ENCODE results near the gene ZNF559. TPM values are rescaled to one million over a fixed set of nuclear protein-coding genes. Genes with fewer than 3 reads are reported as not detected.
"Not testable (repeated sequence)": the region's sequence is repeated elsewhere in the genome, so short reads cannot be mapped to it uniquely, and the experiment has no call there.

ZNF559 gene
- 18.6 and 23.7 TPM in 2 replicates for total RNA-seq (2014; rRNA removed; shearing (Covaris generic))
- polyA plus RNA-seq (2014; cell fraction: nucleus; rRNA removed): 7.3 and 43.4 TPM in 2 replicates

GRCh38 chr19:9323919-9324583 is at the start of gene ZNF559:
Gene ZNF559, plus strand, starts transcription at chr19:9324179. Its CDS starts 14,371 bp downstream, at chr19:9338550.
- peak; percentile 87 for DNase-seq (ENCODE audit: extremely low read depth, low read depth)

GRCh38 chr19:9283485-9283884 is 40.5 kb upstream of the ZNF559 start:
- not testable (repeated sequence) for DNase-seq (ENCODE audit: extremely low read depth, low read depth)

- DNase-seq (ENCODE audit: extremely low read depth, low read depth): no peak
Observed at GRCh38 chr19:9289231-9289884, 34.6 kb upstream of the ZNF559 start.

- DNase-seq (ENCODE audit: extremely low read depth, low read depth): no peak
Observed at GRCh38 chr19:9295411-9295849, 28.5 kb upstream of the ZNF559 start.

- DNase-seq (ENCODE audit: extremely low read depth, low read depth): no peak
Observed at GRCh38 chr19:9296336-9296735, 27.6 kb upstream of the ZNF559 start.

- no peak for DNase-seq (ENCODE audit: extremely low read depth, low read depth)
Observed at GRCh38 chr19:9306443-9306842, 17.5 kb upstream of the ZNF559 start.

GRCh38 chr19:9308091-9308770 is 15.7 kb upstream of the ZNF559 start:
- no peak for DNase-seq (ENCODE audit: extremely low read depth, low read depth)

GRCh38 chr19:9309139-9309973 is 14.6 kb upstream of the ZNF559 start, which contains the start of gene ZNF699:
Gene ZNF699, minus strand, starts transcription at chr19:9309838. Its CDS starts 4,719 bp downstream, at chr19:9305119.
- peak; percentile 95 for DNase-seq (ENCODE audit: extremely low read depth, low read depth)

GRCh38 chr19:9309974-9310446 is 14.0 kb upstream of the ZNF559 start:
- peak; percentile 78 for DNase-seq (ENCODE audit: extremely low read depth, low read depth)

- no peak for DNase-seq (ENCODE audit: extremely low read depth, low read depth)
Observed at GRCh38 chr19:9313756-9314155, 10.2 kb upstream of the ZNF559 start.

- no peak for DNase-seq (ENCODE audit: extremely low read depth, low read depth)
Observed at GRCh38 chr19:9321338-9321737, 2.6 kb upstream of the ZNF559 start.

- not testable (repeated sequence) for DNase-seq (ENCODE audit: extremely low read depth, low read depth)
Observed at GRCh38 chr19:9321756-9322155, 2.2 kb upstream of the ZNF559 start.

GRCh38 chr19:9322201-9322600 is 1.8 kb upstream of the ZNF559 start:
- DNase-seq (ENCODE audit: extremely low read depth, low read depth): not testable (repeated sequence)

- DNase-seq (ENCODE audit: extremely low read depth, low read depth): peak; percentile 55
Observed at GRCh38 chr19:9323557-9323918, 441 bp upstream of the ZNF559 start.

- DNase-seq (ENCODE audit: extremely low read depth, low read depth): no peak
Observed at GRCh38 chr19:9324584-9324962, 594 bp downstream of the ZNF559 start.

- no peak for DNase-seq (ENCODE audit: extremely low read depth, low read depth)
Observed at GRCh38 chr19:9329999-9330398, 6.0 kb downstream of the ZNF559 start.

GRCh38 chr19:9342610-9343304 is 18.8 kb downstream of the ZNF559 start:
- no peak for DNase-seq (ENCODE audit: extremely low read depth, low read depth)

GRCh38 chr19:9345005-9345404 is 21.0 kb downstream of the ZNF559 start:
- no peak for DNase-seq (ENCODE audit: extremely low read depth, low read depth)

- DNase-seq (ENCODE audit: extremely low read depth, low read depth): no peak
Observed at GRCh38 chr19:9348253-9348652, 24.3 kb downstream of the ZNF559 start.

GRCh38 chr19:9348671-9349070 is 24.7 kb downstream of the ZNF559 start:
- DNase-seq (ENCODE audit: extremely low read depth, low read depth): no peak
